ENCODE measurements around the gene SCGB3A2.

SCGB3A2 gene

DNA sequence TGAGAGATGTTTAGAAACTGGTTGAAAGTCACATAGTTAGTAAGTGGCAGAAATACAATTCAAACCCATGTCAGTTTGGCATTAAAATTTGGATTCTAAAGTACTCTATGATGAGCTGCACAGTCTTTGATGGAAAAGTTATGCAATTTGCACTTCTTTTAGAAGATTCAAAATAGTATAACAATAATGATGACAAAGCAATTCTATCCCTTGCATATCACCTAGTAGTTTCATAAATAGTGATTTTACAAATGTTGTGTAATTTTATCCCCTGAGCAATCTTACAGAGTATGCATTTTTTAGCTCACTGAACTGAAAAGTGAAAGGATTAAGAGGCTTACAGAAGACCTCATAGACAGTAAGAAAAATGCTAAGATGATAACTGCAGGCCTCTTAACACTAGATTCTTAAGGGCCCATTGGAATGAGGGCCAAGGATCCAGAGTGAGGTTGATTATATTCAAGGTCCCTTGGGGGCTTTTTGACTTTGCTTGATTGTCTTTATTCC is 24.2 kb downstream of the SCGB3A2 start:
- in situ Hi-C loops (cut with MboI; ENCODE audit: low sequenced_read_pairs), result no loop called here

GRCh38 chr5:147904110-147904509 is 25.6 kb downstream of the SCGB3A2 start:
- in situ Hi-C loops (cut with MboI; ENCODE audit: low sequenced_read_pairs), result no loop called here

DNA sequence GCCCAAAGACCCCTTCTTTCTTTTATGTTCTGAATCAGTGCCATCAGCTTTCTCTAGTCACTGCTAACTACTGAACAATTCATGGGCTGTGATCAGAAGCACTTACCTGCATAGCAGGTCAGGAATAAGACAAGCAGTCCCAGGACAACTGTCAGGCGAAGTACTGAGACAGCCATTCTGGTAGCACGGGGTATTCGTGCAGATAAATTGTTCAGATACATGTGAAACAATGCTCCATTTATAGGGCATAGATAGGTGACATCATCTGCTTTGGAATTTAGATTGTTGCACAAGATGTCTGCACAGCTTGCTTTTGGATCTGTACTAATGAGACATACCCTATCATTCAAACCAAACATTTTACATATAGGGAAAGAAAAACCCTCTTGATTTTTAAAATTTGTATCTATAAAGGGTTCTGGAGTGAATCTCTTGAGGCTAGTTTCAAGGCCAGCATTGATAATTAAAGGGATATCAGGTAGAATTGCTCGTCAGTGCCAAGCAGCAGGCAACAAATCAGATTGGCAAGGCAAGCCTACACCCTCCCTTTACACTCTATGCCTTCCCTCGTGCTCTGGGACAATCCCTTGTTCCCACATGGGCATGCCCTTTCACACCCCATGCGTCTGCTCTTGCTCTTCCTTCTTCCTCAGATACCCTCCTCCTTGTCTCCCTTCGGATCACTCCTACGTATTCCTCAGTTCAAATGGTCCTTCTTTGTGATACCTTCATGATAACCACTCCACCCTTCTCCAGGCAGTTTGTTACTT is 28.0 kb downstream of the SCGB3A2 start, which contains the start of gene C5orf46:
C5orf46 (minus strand) TSS at position 213 of the 770 bp plus-strand sequence; CDS start at position 176, 37 bp downstream.
- in situ Hi-C loops (cut with MboI; ENCODE audit: low sequenced_read_pairs), result no loop called here

DNA sequence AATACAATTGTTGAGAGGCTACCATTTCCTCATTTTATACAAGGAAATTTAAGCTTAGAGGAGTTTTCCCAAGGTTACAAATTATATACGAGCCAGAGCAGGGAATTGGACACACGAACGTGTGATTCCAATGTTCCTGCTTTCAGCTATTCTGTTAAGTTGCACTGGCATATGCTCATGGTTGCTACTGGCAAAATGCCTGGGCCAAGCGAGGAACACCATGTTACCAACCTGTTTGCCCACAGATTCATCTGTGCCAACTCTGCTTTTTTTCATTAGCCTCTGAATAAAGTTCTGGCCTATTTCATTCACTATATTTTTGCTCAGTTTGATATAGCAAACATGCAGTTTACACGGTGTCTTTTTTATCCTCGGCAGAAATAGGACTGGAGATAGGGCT is 32.9 kb downstream of the SCGB3A2 start:
- in situ Hi-C loops (cut with MboI; ENCODE audit: low sequenced_read_pairs), result no loop called here

DNA sequence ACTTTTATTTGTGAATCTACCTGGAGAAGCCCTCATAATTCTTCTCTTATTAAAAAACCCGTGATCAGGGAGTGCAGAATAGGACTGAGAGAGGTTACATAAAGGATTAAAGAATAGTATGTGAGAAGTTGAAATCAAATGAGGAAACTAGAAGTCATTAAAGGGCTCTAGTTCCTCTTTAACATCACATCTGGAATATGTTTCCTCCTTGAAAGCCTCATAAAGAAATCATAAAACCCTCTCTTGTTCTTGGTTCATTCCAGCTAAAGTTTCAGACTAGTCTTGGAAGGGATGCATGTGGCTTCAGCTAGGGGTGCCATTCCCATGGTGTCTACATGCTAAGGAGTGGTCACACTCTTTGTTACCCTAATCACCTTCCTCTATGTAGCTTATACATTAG is 33.5 kb downstream of the SCGB3A2 start:
- in situ Hi-C loops (cut with MboI; ENCODE audit: low sequenced_read_pairs), result no loop called here

DNA sequence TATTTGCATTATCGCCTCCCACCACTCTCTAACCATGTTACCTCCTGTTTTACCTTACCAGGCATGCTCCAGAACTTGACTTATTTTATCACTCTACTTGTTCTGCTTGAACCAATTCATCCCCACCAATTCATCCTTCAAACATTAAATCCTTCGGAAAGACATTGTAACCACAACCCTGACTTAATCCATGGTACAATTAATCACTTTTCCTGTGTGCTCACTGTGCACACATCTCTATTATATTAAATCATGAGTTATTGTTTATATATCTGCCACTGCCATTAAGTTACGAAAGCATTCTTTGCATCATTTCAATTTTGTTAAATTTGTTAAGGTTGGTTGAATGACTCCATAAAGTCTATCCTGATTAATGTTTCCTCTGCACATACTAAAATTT is 35.3 kb downstream of the SCGB3A2 start:
- in situ Hi-C loops (cut with MboI; ENCODE audit: low sequenced_read_pairs), result no loop called here

GRCh38 chr5:147918101-147918685 is 39.7 kb downstream of the SCGB3A2 start:
- in situ Hi-C loops (cut with MboI; ENCODE audit: low sequenced_read_pairs), result no loop called here

- in situ Hi-C loops (cut with MboI; ENCODE audit: low sequenced_read_pairs), result no loop called here
Measured at GRCh38 chr5:147918899-147919298, 40.4 kb downstream of the SCGB3A2 start.

GRCh38 chr5:147920420-147921030 is 42.0 kb downstream of the SCGB3A2 start:
- in situ Hi-C loops (cut with MboI; ENCODE audit: low sequenced_read_pairs), result no loop called here

- in situ Hi-C loops (cut with MboI; ENCODE audit: low sequenced_read_pairs), result no loop called here
Measured at GRCh38 chr5:147921136-147921535, 42.6 kb downstream of the SCGB3A2 start.

DNA sequence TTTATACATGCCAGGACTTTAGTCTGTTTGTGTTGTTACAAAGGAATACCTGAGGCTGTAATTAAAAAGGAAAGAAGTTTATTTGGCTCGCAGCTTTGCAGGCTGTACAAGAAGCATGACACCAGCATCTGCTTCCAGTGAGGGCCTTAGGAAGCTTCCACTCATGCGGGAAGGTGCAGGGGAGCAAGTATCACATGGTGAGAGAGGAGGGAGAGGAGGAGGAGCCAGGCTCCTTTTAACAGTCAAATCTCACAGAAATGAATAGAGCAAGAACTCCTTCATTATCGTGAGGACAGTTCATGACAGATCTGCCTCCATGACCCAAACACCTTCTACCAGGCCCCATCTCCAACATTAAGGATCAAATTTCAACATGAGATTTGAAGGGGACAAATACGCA is 46.5 kb downstream of the SCGB3A2 start:
- in situ Hi-C loops (cut with MboI; ENCODE audit: low sequenced_read_pairs), result no loop called here

- in situ Hi-C loops (cut with MboI; ENCODE audit: low sequenced_read_pairs), result no loop called here
Measured at GRCh38 chr5:147927901-147928300, 49.4 kb downstream of the SCGB3A2 start.

- in situ Hi-C loops (cut with MboI; ENCODE audit: low sequenced_read_pairs), result no loop called here
Measured at GRCh38 chr5:147930769-147931168, 52.3 kb downstream of the SCGB3A2 start.

All from HL-60/S4 (cell line).